Retinal pigment epithelial cell (primary cell): ENCODE data around the gene MID2.
A peak's percentile ranks its signal among the peaks of the same experiment; 100 is the strongest.

ENCODE experiments used
- DNase-seq: peaks from one replicate; pipeline ENCODE4 v3.0.0-alpha.2; 2010; ENCODE audit warnings: low read depth
- H3K4me3 ChIP-seq: 2 replicates; pipeline ENCODE4 v1.5.1; 2011; ENCODE audit warnings: mild to moderate bottlenecking, low read length, control low read depth, moderate library complexity
- TF ChIP-seq, protein P1 (sequence below): conservative IDR thresholded peaks from 2 replicates; pipeline ENCODE4 v1.5.1; 2011; ENCODE audit warnings: low read depth, low read length, control low read depth, inconsistent platforms

Gene MID2

GRCh38 chrX:107902721-107903120 is 77.1 kb downstream of the MID2 start:
- TF ChIP-seq, protein P1, sequence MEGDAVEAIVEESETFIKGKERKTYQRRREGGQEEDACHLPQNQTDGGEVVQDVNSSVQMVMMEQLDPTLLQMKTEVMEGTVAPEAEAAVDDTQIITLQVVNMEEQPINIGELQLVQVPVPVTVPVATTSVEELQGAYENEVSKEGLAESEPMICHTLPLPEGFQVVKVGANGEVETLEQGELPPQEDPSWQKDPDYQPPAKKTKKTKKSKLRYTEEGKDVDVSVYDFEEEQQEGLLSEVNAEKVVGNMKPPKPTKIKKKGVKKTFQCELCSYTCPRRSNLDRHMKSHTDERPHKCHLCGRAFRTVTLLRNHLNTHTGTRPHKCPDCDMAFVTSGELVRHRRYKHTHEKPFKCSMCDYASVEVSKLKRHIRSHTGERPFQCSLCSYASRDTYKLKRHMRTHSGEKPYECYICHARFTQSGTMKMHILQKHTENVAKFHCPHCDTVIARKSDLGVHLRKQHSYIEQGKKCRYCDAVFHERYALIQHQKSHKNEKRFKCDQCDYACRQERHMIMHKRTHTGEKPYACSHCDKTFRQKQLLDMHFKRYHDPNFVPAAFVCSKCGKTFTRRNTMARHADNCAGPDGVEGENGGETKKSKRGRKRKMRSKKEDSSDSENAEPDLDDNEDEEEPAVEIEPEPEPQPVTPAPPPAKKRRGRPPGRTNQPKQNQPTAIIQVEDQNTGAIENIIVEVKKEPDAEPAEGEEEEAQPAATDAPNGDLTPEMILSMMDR: no peak
- DNase-seq: no peak
- H3K4me3 ChIP-seq: no peak overlapping the region

DNA sequence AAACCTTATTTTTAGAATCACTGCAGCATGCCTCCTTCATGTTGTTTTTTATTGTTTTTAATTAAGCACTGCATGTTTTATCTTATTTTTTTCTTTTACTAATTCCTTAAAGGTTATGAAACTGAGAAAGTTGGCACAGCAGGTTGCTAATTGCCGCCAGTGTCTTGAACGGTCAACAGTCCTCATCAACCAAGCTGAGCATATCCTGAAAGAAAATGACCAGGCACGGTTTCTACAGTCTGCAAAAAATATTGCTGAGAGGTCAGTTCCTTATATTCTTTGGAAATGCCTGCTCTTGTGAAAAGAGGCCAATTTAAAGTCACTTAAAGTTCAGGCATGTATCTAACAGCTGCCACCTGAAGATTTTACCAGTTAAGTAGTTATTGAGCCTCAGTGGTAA is 79.7 kb downstream of the MID2 start:
- no peak overlapping the region for H3K4me3 ChIP-seq

GRCh38 chrX:107924136-107924746 is 98.6 kb downstream of the MID2 start:
- no peak for DNase-seq
- TF ChIP-seq, protein P1: no peak
- H3K4me3 ChIP-seq: no peak overlapping the region

More for the DNA sequence above, 79.7 kb downstream of the MID2 start:
- TF ChIP-seq, protein P1: no peak
- no peak for DNase-seq

GRCh38 chrX:107934262-107934661 is 108.6 kb downstream of the MID2 start:
- TF ChIP-seq, protein P1: no peak
- no peak overlapping the region for H3K4me3 ChIP-seq
- DNase-seq: no peak

GRCh38 chrX:107935200-107935599 is 109.5 kb downstream of the MID2 start:
- peak overlapping the region; percentile 67 for H3K4me3 ChIP-seq
- TF ChIP-seq, protein P1: no peak
- peak; percentile 74 for DNase-seq

- peak overlapping the region; percentile 67 for H3K4me3 ChIP-seq
- no peak for DNase-seq
- TF ChIP-seq, protein P1: no peak
Observed at GRCh38 chrX:107935664-107936433, 110.2 kb downstream of the MID2 start.

DNA sequence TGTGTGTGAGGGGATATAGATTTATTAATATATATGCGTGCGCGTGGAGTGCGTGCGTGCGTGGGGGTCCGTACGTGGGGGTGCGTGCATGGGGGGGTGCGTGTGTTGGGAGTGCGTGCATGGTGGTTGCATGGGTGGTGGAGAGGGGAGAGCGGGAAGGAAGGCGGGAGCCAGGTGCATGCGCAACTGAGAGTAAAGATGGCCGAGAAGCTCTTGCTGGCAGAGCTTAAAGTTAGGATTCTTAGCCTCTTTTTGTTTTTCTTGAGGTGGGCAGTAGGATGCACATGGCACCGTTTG is 110.7 kb downstream of the MID2 start:
- peak overlapping the region; percentile 67 for H3K4me3 ChIP-seq
- DNase-seq: no peak

More for the DNA sequence above, 110.7 kb downstream of the MID2 start:
- TF ChIP-seq, protein P1: no peak
